GM18505 (cell line): Measurements from ENCODE around the gene VWF.
"Not testable (repeated sequence)": the region's sequence is repeated elsewhere in the genome, so short reads cannot be mapped to it uniquely, and the experiment has no call there.

Experiments used
- ATAC-seq: cut with Tn5 transposase; IDR thresholded peaks from one replicate; pipeline ENCODE4 v1.9.1; 2021; ENCODE audit not compliant: unreplicated experiment
- POLR2A ChIP-seq: IDR thresholded peaks from 4 replicates; pipeline ENCODE4 v1.6.1; 2011; ENCODE audit warnings: borderline replicate concordance; ENCODE audit not compliant: insufficient read depth, insufficient read length; ENCODE audit errors: extremely low read depth

The VWF gene

GRCh38 chr12:6106218-6106617, 18.3 kb downstream of the VWF start:
- no peak for ATAC-seq
- TF ChIP-seq POLR2A: no peak

- ATAC-seq: no peak
- no peak for TF ChIP-seq POLR2A
Observed at GRCh38 chr12:6104842-6105241, 19.6 kb downstream of the VWF start.

- ATAC-seq: no peak
- no peak for TF ChIP-seq POLR2A
Observed at GRCh38 chr12:6104027-6104426, 20.4 kb downstream of the VWF start.

GRCh38 chr12:6102021-6102420, 22.4 kb downstream of the VWF start:
- not testable (repeated sequence) for ATAC-seq

DNA sequence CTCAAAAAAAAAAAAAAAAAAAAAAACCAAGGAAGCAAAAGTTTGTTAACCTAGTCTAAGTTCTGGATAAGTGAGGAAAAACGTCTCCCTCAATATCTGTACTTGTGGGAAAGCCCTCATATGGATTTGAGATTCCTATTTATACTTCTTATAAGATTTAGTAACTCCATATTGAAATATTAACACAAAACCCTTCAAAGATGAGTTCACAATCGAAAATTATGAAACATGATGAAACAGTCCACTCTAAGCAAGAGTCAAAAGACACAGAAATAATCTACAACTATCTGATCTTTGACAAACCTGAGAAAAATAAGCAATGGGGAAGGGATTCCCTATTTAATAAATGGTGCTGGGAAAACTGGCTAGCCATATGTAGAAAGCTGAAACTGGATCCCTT, 25.2 kb downstream of the VWF start:
- no peak for TF ChIP-seq POLR2A
- ATAC-seq: no peak

DNA sequence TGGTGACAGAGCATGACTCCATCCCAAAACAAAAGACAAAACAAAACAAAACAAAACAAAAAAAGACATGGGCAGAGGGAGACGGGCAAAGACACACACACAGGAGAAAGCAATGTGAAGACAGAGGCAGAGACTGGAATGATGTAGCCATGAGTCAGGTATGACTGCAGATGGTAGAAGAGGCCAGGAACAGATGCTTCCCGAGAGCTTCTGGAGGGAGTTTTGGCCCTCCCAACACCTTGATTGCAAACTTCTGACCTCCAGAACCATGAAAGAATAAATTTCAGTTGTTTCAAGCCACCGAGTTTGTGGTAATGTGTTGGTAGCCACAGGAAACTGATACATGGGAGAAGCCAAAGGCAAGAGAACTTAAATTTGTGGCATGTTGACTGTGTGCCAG, 27.1 kb downstream of the VWF start:
- no peak for ATAC-seq
- no peak for TF ChIP-seq POLR2A

DNA sequence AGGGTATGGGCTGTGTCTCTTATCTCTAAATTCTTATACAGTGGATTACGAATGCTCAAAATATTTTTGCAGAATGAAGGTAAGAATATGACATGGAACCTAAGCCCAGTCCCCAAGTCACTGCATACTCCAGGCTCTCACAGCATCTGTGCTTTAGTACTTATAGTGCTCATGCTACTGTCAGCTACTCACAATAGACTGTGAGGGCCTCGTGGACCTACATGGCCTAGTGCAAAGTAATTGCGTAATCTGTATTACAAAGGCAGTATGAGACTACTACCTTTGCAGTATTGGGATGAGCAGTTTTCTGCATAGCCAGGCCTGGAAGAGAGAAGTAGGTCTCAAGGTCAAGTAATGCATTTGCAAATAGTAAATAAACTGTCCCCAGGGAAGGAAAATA, 27.9 kb downstream of the VWF start:
- no peak for TF ChIP-seq POLR2A
- no peak for ATAC-seq

- no peak for ATAC-seq
- TF ChIP-seq POLR2A: no peak
Observed at GRCh38 chr12:6095269-6095668, 29.2 kb downstream of the VWF start.

DNA sequence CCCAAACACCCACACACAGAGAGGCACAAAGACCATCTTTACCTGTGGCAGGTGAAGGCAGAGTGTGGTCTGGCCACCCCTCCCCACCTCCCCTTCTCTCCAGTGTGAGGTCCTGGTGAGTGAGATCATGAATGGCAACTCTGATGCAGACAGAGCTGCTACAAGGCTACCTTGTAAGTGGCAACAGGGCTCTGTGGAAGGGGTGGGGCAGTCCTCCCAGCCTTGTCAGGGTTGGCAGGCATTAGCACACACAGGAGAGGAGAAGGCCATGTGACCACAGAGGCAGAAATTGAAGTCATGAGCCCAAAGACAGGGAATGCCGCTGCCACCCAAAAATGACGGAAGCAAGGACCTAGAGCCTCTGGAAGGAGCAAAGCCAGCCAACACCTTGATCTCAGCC, 30.7 kb downstream of the VWF start:
- TF ChIP-seq POLR2A: no peak
- no peak for ATAC-seq

DNA sequence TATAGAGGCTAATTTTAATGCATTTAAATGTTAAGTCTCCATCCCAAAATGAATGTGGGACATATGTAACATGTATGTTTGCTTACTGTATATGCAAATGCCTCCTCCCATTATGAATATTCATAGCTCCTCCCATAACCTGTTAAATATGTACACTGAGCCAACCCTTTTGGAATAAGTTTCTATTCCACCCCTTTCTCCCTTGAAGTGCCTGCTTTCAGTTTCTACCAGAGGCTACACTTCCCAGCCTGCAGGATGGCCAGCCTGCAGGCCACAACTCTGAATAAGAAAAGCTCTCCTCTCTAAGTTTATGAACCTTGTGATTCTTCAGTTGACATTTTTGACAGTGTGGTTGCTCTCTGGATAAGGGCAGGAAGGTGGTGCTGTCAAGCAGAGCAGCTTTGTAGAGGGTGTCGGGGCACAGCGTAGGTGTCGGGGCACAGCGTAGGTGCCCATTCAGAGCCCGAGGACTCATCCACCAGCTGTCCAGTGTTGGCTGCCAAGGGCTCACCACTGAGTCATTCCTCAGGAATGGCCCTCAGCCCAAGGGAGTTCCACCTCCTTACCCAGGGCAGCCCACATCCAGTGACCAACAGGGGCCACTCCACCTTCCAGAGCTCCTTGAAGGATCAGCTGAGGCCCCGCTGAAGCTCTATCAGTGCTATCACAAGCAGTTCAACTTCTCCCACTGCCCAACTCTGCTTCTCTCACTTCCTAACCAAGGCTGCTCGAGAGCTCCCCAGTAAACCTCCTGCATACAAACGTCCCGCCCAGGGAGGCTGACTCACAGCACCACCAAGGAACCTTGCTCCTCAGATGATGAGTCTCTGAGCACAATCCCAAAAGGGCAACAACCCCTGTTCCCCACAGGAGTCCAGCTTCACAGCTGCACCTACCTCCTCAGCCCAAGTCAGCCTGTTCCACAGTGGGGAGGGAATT, 31.4 kb downstream of the VWF start:
- no peak for TF ChIP-seq POLR2A
- ATAC-seq: no peak

DNA sequence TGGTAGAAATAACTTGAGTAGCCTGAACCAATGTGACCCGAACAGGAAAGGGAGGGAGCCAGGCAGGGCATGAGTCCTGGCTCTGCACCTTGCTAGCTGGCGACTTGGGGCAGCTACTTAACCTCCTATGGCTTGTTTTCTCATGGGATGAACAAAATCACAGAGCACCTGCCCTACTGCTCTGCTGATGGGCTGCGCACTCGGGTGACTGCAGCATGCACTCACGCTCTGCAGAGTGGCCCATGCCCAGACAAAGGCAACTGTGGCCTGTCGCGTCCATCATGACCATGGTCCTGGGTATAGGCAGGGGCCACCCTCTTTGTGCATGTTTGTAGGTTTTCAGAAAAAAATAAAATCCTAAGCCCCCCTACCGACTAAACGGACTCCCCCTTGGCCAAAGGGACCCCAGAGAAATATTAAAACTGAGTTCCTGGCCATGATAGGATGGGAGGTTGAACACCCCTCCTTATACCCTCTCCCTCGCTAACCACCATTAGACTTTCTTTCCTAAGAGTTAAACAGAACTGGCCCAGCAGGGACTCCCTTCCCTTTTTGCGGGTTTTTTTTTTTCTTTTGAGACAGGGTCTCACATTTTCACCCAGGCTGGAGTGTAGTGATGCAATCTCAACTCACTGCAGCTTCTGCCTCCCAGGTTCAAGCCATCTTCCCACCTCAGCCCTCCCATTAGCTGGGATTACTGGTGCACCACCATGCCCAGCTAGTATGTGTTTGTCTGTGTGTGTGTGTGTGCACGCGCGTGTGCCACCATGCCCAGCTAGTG, 32.5 kb downstream of the VWF start:
- no peak for ATAC-seq
- no peak for TF ChIP-seq POLR2A

GRCh38 chr12:6090803-6091202, 33.7 kb downstream of the VWF start:
- ATAC-seq: no peak
- no peak for TF ChIP-seq POLR2A

DNA sequence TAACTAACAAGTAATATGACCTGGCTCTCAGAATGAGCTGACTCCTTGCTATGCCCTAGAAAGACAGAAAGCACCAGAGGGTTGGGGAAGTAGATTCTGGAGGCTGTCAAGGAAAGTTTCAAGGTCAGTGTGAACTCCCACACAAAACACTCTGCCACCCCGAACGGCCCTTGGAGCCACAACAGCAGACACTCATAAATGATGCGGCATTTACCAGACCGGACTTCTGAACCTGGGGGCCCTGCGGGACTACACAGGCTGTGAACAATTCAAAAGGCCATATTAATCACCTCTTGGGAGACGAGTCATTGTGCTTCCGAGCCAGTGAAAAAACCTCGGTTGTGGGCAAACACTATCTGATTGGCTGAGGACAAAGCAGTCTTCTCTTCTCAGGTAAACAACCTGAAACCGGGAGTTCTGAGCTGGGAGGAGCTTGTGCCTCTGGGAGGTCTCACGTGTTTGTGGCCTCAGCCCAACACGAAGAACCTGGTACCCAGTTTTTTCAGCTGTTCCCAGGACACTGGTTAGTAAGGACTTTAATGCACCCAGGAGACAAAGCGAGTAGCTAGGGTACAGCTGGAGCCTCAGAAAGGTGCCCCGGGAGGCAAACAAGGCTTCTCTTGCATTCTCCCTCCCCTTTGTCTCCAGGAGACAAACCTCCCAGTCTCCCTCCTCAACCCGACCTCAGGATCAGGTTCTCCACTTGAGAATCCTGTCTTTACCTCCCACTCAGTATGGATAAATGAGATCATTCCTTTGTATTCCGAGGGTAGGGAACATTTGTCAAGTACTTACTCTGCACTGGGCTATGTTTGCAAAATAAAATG, 35.3 kb downstream of the VWF start:
- no peak for TF ChIP-seq POLR2A
- no peak for ATAC-seq
